Kidney epithelial cell (primary cell): ENCODE results near the gene SOS1. TPM values are rescaled to one million over a fixed set of nuclear protein-coding genes. Genes with fewer than 3 reads are reported as not detected.
"Not testable (repeated sequence)": the region's sequence is repeated elsewhere in the genome, so short reads cannot be mapped to it uniquely, and the experiment has no call there.

Experiments used
- DNase-seq: peaks from one replicate; pipeline ENCODE4 v3.0.0-alpha.2; 2010; ENCODE audit warnings: low read depth
- H3K27me3 ChIP-seq: 2 replicates; pipeline ENCODE4 v1.6.0; 2011; ENCODE audit warnings: low read length; ENCODE audit not compliant: control insufficient read depth, insufficient read depth
- H3K36me3 ChIP-seq: 2 replicates; pipeline ENCODE4 v1.5.1; 2011; ENCODE audit warnings: low read length; ENCODE audit not compliant: control insufficient read depth, insufficient read depth
- H3K4me3 ChIP-seq: 2 replicates; pipeline ENCODE4 v1.5.1; 2011; ENCODE audit warnings: low read depth, mild to moderate bottlenecking, control low read depth, low read length
- CTCF ChIP-seq: IDR thresholded peaks from 2 replicates; pipeline ENCODE4 v1.5.1; 2011; ENCODE audit warnings: mild to moderate bottlenecking, moderate library complexity, low read length, control low read depth, inconsistent platforms; ENCODE audit not compliant: insufficient read depth, poor library complexity, severe bottlenecking
- total RNA-seq: library from RNA; depleted of rRNA; stranded (reverse); fragments of >200 nt; gene quantifications from 2 replicates; pipeline ENCODE4 v1.2.3, GENCODE V29; 2015

The SOS1 gene
- total RNA-seq, 1 donor from 2014 or later: 18.7 TPM

GRCh38 chr2:39058101-39058500 is 62.8 kb downstream of the SOS1 start:
- Histone ChIP-seq H3K4me3 (no peak overlapping the region), H3K27me3 (no peaks in the 10 kb centered on the region), H3K36me3 (no peaks in the 10 kb centered on the region)
- DNase-seq: no peak
- TF ChIP-seq CTCF: no peak

GRCh38 chr2:39052665-39053064 is 68.2 kb downstream of the SOS1 start:
- H3K36me3 ChIP-seq: not testable (repeated sequence)

GRCh38 chr2:39050109-39050508 is 70.7 kb downstream of the SOS1 start:
- peak; percentile 23 for DNase-seq
- Histone ChIP-seq H3K36me3 (no peaks in the 10 kb centered on the region), H3K4me3 (no peak overlapping the region), H3K27me3 (no peaks in the 10 kb centered on the region)
- TF ChIP-seq CTCF: no peak

More at GRCh38 chr2:39052665-39053064, 68.2 kb downstream of the SOS1 start:
- not testable (repeated sequence) for H3K27me3 ChIP-seq, DNase-seq, H3K4me3 ChIP-seq

- Histone ChIP-seq H3K4me3 (no peak overlapping the region), H3K27me3 (no peaks in the 10 kb centered on the region), H3K36me3 (no peaks in the 10 kb centered on the region)
- no peak for TF ChIP-seq CTCF
- DNase-seq: no peak
Measured at GRCh38 chr2:39039072-39039471, 81.8 kb downstream of the SOS1 start.

GRCh38 chr2:39033980-39034379 is 86.9 kb downstream of the SOS1 start:
- no peaks in the 10 kb centered on the region for H3K36me3 ChIP-seq
- DNase-seq: no peak
- H3K4me3 ChIP-seq: no peak overlapping the region
- TF ChIP-seq CTCF: no peak
- H3K27me3 ChIP-seq: no peaks in the 10 kb centered on the region

GRCh38 chr2:39027421-39027820 is 93.4 kb downstream of the SOS1 start:
- DNase-seq: no peak
- no peaks in the 10 kb centered on the region for H3K27me3 ChIP-seq
- TF ChIP-seq CTCF: no peak
- H3K36me3 ChIP-seq: no peaks in the 10 kb centered on the region
- H3K4me3 ChIP-seq: no peak overlapping the region
